Measurements from ENCODE around the gene MRPS24.
"Not testable (repeated sequence)": the region's sequence is repeated elsewhere in the genome, so short reads cannot be mapped to it uniquely, and the experiment has no call there.

Gene MRPS24

GRCh38 chr7:43869006-43869866, at the start of gene MRPS24:
Gene MRPS24 (minus strand): TSS chr7:43869517. CDS start chr7:43869495, 22 bp downstream.
- peak; percentile 98 for DNase-seq (ENCODE audit: low spot score)

DNA sequence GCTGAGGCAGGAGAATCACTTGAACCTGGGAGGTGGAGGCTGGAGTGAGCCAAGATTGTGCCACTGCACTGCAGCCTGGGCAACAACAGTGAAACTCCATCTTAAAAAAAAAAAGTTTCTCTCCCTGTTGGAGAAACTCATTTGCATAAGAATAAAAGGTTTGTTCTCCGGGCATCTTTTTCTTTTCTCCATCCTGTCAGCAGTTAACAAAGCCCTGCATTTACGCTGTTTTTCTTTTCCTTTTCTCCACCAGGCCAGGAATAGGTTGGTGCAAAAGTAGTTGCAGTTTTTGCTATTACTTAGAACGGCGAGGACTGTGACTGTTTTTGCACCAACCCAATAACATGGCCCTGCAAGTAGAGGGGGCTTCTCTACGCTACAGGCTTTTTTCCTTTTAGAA, 46.6 kb upstream of the MRPS24 start:
- DNase-seq (ENCODE audit: low spot score), result no peak

DNA sequence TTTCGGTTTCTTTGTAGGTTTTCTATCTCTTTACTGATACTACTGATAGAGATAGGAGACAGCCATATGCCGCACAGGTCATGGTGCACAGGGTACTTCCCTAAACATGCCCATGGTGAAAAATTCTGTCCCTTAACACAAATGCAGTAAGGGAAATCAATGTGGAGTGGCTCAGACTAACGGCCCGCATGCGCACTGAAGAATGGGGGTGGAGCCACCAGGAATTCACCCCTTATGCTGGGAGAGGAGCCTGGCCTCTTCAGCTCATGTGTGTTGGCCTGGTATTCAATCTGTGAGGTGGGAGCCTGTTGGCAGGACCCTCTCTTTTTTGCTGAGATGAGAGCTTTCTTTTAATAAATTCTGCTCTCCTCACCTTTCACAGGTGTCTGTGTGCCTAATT, 45.5 kb upstream of the MRPS24 start:
- DNase-seq (ENCODE audit: low spot score), result no peak

DNA sequence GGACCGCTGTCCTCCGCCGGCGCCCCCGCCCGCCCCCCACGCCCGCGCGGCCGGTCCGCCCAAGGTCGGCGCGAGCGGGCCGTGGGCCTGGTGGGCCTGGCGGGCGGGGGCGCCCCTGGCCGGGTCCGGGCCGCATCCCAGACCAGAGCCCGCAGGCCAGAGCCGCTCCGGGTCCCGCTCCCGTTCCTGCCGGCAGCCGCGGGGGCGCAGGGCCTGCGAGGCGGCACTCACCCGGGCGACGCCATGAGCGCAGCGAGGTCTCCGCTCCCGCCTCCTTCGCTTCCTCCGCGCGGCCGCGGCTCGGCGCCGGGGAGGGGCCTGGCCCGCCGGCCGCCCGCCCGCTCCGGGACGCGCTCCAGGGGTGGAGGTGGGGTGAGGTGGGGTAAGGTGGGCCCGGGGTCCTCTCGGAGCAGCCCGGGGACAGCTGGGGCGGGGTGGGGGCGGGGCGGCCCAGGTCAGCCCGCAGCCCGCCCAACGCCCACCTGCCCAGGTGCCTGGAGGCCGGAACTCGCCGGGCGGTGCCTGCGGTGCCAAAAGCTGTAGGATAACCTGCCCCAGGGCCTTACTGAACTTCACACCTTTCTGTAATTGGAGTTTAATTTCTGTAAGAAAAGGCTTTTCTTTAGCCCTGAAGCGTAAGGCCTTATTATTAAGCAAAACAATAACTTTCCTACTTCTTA, 37.2 kb upstream of the MRPS24 start, which contains the start of gene URGCP:
URGCP (minus strand) TSS at position 266 of the 680 bp plus-strand sequence; CDS start at position 245, 21 bp downstream.
- DNase-seq (ENCODE audit: low spot score), result peak; percentile 93

GRCh38 chr7:43905956-43906330, 36.6 kb upstream of the MRPS24 start:
- peak; percentile 65 for DNase-seq (ENCODE audit: low spot score)

DNA sequence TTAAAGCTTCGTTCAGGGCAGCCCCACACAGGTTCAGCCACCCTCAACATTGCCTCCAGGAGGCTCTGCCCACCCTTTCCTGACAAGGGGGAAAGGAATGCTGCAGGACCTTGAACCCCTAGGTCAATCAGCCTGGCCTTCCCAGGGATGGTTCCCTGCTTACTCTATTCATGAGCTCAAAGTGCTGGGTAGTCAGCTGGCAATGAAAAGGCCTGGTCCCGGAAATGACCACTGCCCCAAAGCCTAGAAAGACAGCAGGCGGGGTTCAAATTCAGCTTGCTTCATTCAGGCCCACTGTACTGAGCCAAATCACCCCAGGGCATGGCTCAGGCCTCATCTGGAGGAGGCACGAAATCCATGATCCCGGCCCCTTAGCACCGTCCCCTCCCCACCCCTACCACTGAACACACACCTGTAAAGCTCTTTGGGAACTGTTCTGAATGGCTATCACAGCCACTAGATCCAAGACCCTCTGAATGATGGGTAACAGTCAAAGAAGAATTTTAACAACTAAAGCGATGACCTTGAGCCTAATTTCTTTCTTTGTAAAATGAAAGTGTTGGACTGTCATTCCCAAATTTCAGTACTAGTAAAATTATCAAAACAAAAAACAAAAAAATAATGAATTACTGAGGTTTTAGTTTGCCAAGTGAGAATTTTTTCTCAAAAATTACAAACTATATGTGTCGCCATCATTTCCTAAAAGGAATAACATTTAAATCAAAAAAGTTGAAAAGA, 36.1 kb upstream of the MRPS24 start:
- DNase-seq (ENCODE audit: low spot score), result peak; percentile 68

DNA sequence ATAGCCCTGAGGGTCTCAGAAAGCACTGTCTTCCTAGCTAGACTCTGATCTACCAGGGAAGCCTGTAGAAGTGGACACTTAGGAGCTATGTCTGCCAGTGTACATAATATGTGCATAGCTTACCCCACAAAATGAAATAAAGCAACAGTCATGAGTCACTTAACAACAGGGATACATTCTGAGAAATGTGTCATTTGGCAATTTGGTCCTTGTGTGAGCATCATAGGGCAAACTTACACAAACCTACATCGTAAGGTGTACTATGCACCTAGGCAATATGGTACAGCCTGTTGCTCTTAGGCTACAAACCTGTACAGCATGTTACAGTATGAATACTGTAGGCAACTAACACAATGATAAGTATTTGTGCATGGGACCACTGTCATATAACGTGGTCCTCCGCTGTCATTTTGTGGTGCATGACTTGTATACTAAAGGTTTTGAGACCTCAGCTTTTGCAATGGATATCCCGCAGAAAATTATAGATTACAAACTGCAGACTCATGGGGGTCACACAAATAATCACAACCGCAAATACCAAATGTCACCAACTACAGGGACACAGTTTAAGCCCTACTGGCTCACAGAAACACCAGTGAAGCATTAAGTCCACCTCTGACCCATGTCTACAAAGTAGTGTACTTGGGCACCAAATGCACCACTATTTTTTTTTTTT, 35.4 kb upstream of the MRPS24 start:
- DNase-seq (ENCODE audit: low spot score), result peak; percentile 14

GRCh38 chr7:43902542-43903054, 33.3 kb upstream of the MRPS24 start:
- DNase-seq (ENCODE audit: low spot score), result no peak

DNA sequence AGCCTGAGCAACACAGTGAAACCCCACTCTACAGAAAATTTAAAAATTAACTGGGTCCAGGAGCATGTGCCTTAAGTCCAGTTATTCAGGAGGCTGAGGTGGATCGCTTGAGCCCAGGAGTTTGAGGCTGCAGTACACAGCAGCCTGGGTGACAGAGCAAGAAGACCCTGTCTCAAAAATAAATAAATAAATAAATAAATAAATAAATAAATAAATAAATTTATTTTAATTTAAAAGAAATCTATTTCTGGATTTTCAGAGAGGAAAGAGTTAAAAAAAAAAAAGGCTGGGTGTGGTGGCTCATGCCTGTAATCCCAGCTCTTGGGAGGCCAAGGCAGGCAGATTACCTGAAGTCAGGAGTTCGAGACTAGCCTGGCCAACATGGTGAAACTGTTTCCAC, 29.3 kb upstream of the MRPS24 start:
- DNase-seq (ENCODE audit: low spot score), result not testable (repeated sequence)

GRCh38 chr7:43895847-43896415, 26.6 kb upstream of the MRPS24 start:
- DNase-seq (ENCODE audit: low spot score), result no peak

- DNase-seq (ENCODE audit: low spot score), result no peak
Measured at GRCh38 chr7:43891069-43891955, 22.0 kb upstream of the MRPS24 start.

- DNase-seq (ENCODE audit: low spot score), result no peak
Measured at GRCh38 chr7:43890468-43890867, 21.2 kb upstream of the MRPS24 start.

GRCh38 chr7:43888993-43889945, 20.0 kb upstream of the MRPS24 start:
- DNase-seq (ENCODE audit: low spot score), result peak; percentile 40

DNA sequence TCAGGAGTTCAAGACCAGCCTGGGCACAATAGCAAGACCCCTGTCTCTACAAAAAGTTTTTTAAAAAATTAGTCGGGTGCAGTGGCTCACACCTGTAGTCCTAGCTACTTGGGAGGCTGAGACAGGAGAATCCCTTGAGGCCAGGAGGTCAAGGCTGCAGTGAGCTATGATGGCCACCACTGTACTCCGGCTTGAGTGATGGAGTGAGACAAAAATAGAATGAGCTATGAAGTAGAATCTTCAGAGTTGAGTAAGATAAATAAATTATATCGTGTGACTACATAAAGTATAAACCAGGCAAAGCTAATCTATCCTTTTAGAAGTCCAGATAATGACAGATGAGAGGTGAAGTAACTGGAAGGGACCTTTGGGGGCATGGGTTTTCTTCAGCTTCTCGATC, 15.3 kb upstream of the MRPS24 start:
- no peak for DNase-seq (ENCODE audit: low spot score)

DNA sequence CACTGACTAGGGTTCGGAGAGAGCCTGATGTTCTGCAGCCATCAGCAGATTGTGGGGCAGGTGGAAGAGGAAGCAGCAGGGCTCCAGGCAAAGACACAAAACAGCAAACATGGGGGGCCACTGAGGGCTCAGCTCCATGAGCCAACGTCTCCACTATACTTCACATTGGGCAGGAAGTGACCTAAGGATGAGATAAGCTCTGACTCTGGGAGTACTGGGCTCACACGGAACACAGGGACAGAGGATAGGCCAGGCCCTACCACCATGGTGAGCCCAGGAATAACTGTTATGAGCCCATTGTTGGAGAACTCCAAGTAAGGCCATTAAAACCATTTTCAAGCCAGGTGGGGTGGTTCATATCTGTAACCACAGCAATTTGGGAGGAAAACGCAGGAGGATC, 14.9 kb upstream of the MRPS24 start:
- no peak for DNase-seq (ENCODE audit: low spot score)

- no peak for DNase-seq (ENCODE audit: low spot score)
Measured at GRCh38 chr7:43880596-43880995, 11.3 kb upstream of the MRPS24 start.

DNA sequence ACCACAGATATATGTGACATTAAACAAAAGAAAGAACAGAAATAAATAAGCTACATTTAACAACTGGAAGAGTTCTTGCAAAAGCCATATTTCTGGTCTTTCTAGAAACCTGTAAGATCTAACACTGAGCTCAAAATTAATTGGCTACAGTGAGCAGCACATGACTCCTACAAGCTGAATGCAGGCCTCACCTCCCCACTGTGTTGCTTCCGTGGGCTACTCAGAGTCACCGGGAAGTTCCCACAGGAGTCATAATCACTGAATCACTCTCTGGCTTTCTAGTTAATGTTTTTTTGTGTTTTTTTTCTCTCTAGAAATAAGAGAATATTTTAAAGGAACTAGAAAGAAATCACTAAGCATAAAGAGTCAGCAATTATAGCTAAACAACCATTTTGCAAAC, 10.2 kb upstream of the MRPS24 start:
- DNase-seq (ENCODE audit: low spot score), result peak; percentile 66

DNA sequence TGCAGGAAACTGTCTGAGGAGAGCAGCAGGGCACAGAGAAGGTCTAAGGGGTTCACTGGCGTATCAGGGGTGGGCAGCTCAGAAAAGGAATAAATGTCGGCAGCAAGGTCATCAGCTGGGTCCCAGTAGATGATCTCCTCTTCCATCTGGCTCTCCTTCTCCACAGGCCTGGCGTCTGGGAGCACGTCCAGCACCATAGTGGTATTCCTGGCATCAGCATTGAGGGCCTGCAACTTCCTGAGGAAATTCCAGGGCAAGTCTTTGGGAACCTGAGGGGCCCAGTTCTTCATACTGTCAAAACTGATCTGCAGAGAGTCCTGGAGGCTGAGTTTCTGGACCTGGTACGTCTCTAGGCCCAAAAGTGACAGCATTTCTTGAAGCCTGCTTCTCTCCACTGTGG, 9.6 kb upstream of the MRPS24 start:
- no peak for DNase-seq (ENCODE audit: low spot score)

Data from AG20443 (cell line).